Ovary (tissue), 3 donors: ENCODE measurements around the gene FYN.

Source experiments
- CTCF ChIP-seq, 3 donors: fragments of 450-650 bp in 2 of 3; fragments of 200-600 bp in 1 of 3; IDR thresholded peaks; one replicate each; pipeline versions ENCODE4 v1.5.1 to v1.8.0; 2016 to 2022; ENCODE audit warnings: antibody characterized with exemption in 3 of 3, mild to moderate bottlenecking in 1 of 3
- EP300 ChIP-seq: sonication (generic); formaldehyde crosslinking; IDR thresholded peaks from one replicate; pipeline ENCODE4 v1.6.1; 2017; ENCODE audit warnings: antibody characterized with exemption
- POLR2A ChIP-seq: fragments of 450-650 bp; IDR thresholded peaks from one replicate; pipeline ENCODE4 v1.6.1; 2017; ENCODE audit warnings: antibody characterized with exemption, mild to moderate bottlenecking, moderate library complexity
- donor health status: DM: no; HTN: no; CAD: no.

GRCh38 chr6:111620169-111620568 is 253.1 kb downstream of the FYN start:
- TF ChIP-seq POLR2A (no peak), CTCF (IDR thresholded peaks at IDR 0.05) (no peak), EP300 (no peak)
